HCT116 (cell line): ENCODE results near the gene CD200. TPM values are rescaled to one million over a fixed set of nuclear protein-coding genes. Genes with fewer than 3 reads are reported as not detected.

ENCODE experiments used
- ATAC-seq: fragments of 200-7000 bp; cut with Tn5 transposase; 2 replicates; pipeline ENCODE4 v1.9.1; 2020; ENCODE audit warnings: mild to moderate bottlenecking, moderate library complexity
- BruUV-seq: library from RNA; stranded (reverse); fragments of 400-500 nt; replicated peaks from 2 replicates; lab custom pipeline; 2021; lab: Mats Ljungman, UMichigan
- CTCF ChIA-PET: fragments of 300-600 bp; sonication (Branson Sonifier 250); formaldehyde crosslinking; loops from one replicate; lab custom pipeline; 2021; ENCODE audit warnings: antibody characterized with exemption; lab: Charles Lee
- POLR2A ChIA-PET: fragments of 300-600, 350-600 bp; sonication (Branson Sonifier 250); formaldehyde crosslinking; loops from one replicate; lab custom pipeline; 2021; ENCODE audit warnings: antibody characterized with exemption; lab: Charles Lee
- RAD21 ChIA-PET, 2 experiments: fragments of 300-600 bp; sonication (Branson Sonifier 250); formaldehyde crosslinking; loops; one replicate each; lab custom pipeline; 2023; ENCODE audit warnings: low total read pairs in 2 of 2; ENCODE audit not compliant: uncharacterized antibody in 2 of 2, unreplicated experiment in 2 of 2, low non-redundant PET in 1 of 2; lab: Charles Lee
- DNase-seq: peaks from one replicate; pipeline ENCODE4 v3.0.0-alpha.2; 2010; ENCODE audit warnings: low read depth, low spot score
- H2AFZ ChIP-seq: fragments of 200-600 bp; shearing (Covaris generic), sonication (generic); 2 replicates; pipeline ENCODE4 v1.6.1; 2017; ENCODE audit warnings: low read depth, mixed run types, mixed read lengths, antibody characterized with exemption, low read length; ENCODE audit not compliant: poor library complexity, severe bottlenecking
- H3K27ac ChIP-seq: 2 replicates; pipeline ENCODE4 v1.5.1; 2012; ENCODE audit warnings: low read depth, low read length
- H3K27me3 ChIP-seq: fragments of 200-600 bp; sonication (generic); 2 replicates; pipeline ENCODE4 v1.6.1; 2016; ENCODE audit warnings: mixed run types, low read length, mixed read lengths; ENCODE audit not compliant: insufficient read depth
- H3K36me3 ChIP-seq, 2 experiments: fragments of 200-500 bp in 1 of 2; fragments of 200-600 bp in 1 of 2; sonication (Bioruptor generic) in 1 of 2; sonication (generic) in 1 of 2; 2 replicates each; pipeline versions ENCODE4 v1.5.1 to v1.6.1; 2014 to 2016; ENCODE audit warnings: low read length in 2 of 2, inconsistent platforms in 1 of 2, mixed read lengths in 1 of 2, mixed run types in 1 of 2; ENCODE audit not compliant: insufficient read depth in 2 of 2, control insufficient read depth in 1 of 2
- H3K4me1 ChIP-seq, 2 experiments: fragments of 200-600 bp in 1 of 2; sonication (generic) in 1 of 2; 2 replicates each; pipeline versions ENCODE4 v1.5.1 to v1.6.1; 2012 to 2017; ENCODE audit warnings: low read length in 2 of 2, inconsistent platforms in 1 of 2, mild to moderate bottlenecking in 1 of 2, mixed read lengths in 1 of 2, mixed run types in 1 of 2, moderate library complexity in 1 of 2; ENCODE audit not compliant: insufficient read depth in 2 of 2, control insufficient read depth in 1 of 2
- H3K4me2 ChIP-seq: fragments of 200-600 bp; sonication (generic); 2 replicates; pipeline ENCODE4 v1.6.1; 2017; ENCODE audit warnings: mixed run types, low read length, mixed read lengths
- H3K4me3 ChIP-seq, 2 experiments: fragments of 200-600 bp in 1 of 2; sonication (generic) in 1 of 2; replicated peaks in 1 of 2; 2 replicates each; pipeline ENCODE4 v1.5.1; 2011 to 2016; ENCODE audit warnings: low read length in 2 of 2, control low read depth in 1 of 2, low read depth in 1 of 2, mild to moderate bottlenecking in 1 of 2, mixed read lengths in 1 of 2, mixed run types in 1 of 2
- H3K79me2 ChIP-seq: fragments of 200-600 bp; sonication (generic); 2 replicates; pipeline ENCODE4 v1.6.1; 2017; ENCODE audit warnings: mild to moderate bottlenecking, mixed run types, low read length, moderate library complexity, mixed read lengths; ENCODE audit not compliant: insufficient read depth
- H3K9ac ChIP-seq: fragments of 200-600 bp; sonication (generic); 2 replicates; pipeline ENCODE4 v1.6.1; 2016; ENCODE audit warnings: low read length, mixed read lengths
- H3K9me2 ChIP-seq: fragments of 200-600 bp; sonication (generic), shearing (Covaris generic); 2 replicates; pipeline ENCODE4 v1.6.1; 2017; ENCODE audit warnings: mixed run types, mild to moderate bottlenecking, moderate library complexity; ENCODE audit not compliant: insufficient read depth
- H3K9me3 ChIP-seq, 2 experiments: fragments of 200-500 bp in 1 of 2; fragments of 200-600 bp in 1 of 2; sonication (Bioruptor generic) in 1 of 2; sonication (generic) in 1 of 2; 2 replicates each; pipeline ENCODE4 v1.6.1; 2014 to 2017; ENCODE audit warnings: low read length in 2 of 2, mixed read lengths in 2 of 2, inconsistent platforms in 1 of 2, low read depth in 1 of 2, mild to moderate bottlenecking in 1 of 2, mixed run types in 1 of 2, moderate library complexity in 1 of 2; ENCODE audit not compliant: control insufficient read depth in 1 of 2, insufficient read depth in 1 of 2
- H4K20me1 ChIP-seq: fragments of 200-600 bp; sonication (generic), shearing (Covaris generic); 2 replicates; pipeline ENCODE4 v1.6.1; 2017; ENCODE audit warnings: mixed run types, mild to moderate bottlenecking, moderate library complexity; ENCODE audit not compliant: insufficient read depth
- CEBPB ChIP-seq: IDR thresholded peaks from 2 replicates; pipeline ENCODE4 v1.6.1; 2012; ENCODE audit warnings: low read depth
- EGR1 ChIP-seq: IDR thresholded peaks from 2 replicates; pipeline ENCODE4 v1.6.1; 2012; ENCODE audit warnings: low read depth
- EZH2 ChIP-seq: fragments of 200-600 bp; sonication (generic); IDR thresholded peaks from 2 replicates; pipeline ENCODE4 v1.6.1; 2017; ENCODE audit warnings: antibody characterized with exemption, mixed run types
- EZH2phosphoT487 ChIP-seq: fragments of 200-600 bp; IDR thresholded peaks from 2 replicates; pipeline ENCODE4 v1.6.1; 2018; ENCODE audit warnings: antibody characterized with exemption, borderline replicate concordance
- FOSL1 ChIP-seq: IDR thresholded peaks from 2 replicates; pipeline ENCODE4 v1.6.1; 2012; ENCODE audit warnings: low read depth
- MAX ChIP-seq: IDR thresholded peaks from 2 replicates; pipeline ENCODE4 v1.6.1; 2012
- POLR2A ChIP-seq: IDR thresholded peaks from 2 replicates; pipeline ENCODE4 v1.7.0; 2011; ENCODE audit warnings: borderline replicate concordance; ENCODE audit not compliant: insufficient read depth, insufficient read length; ENCODE audit errors: extremely low read depth
- RAD21 ChIP-seq: IDR thresholded peaks from 2 replicates; pipeline ENCODE4 v1.6.1; 2012; ENCODE audit warnings: low read depth, mild to moderate bottlenecking
- SIN3A ChIP-seq: IDR thresholded peaks from 2 replicates; pipeline ENCODE4 v1.6.1; 2012; ENCODE audit warnings: low read depth
- SRF ChIP-seq: IDR thresholded peaks from 2 replicates; pipeline ENCODE4 v1.6.1; 2012; ENCODE audit warnings: low read depth
- TCF7L2 ChIP-seq: IDR thresholded peaks from 2 replicates; pipeline ENCODE4 v1.7.0; 2011; ENCODE audit warnings: borderline replicate concordance, inconsistent platforms; ENCODE audit not compliant: insufficient read depth, insufficient read length; ENCODE audit errors: extremely low read depth
- ZBTB33 ChIP-seq: IDR thresholded peaks from 2 replicates; pipeline ENCODE4 v1.6.1; 2011; ENCODE audit warnings: mild to moderate bottlenecking, low read length, moderate library complexity; ENCODE audit not compliant: insufficient replicate concordance; ENCODE audit errors: extremely low read depth
- ZFX ChIP-seq: fragments of 450-650 bp; IDR thresholded peaks from 2 replicates; pipeline ENCODE4 v1.6.1; 2017
- intact Hi-C: fragments of 100-400 bp; cut with micrococcal nuclease; formaldehyde crosslinking; loops from 2 replicates; pipeline ENCODE4 v1.10.0; 2022
- total RNA-seq: library from RNA; stranded (reverse); gene quantifications from one replicate; pipeline ENCODE4 v1.2.1, GENCODE V29; 2021; ENCODE audit not compliant: unreplicated experiment

CD200 gene
- total RNA-seq, 1 experiment from 2014 or later: not detected

GRCh38 chr3:112297714-112298113 is 35.2 kb upstream of the CD200 start:
- H3K9ac ChIP-seq: no peak overlapping the region
- H3K27me3 ChIP-seq: no peaks in the 10 kb centered on the region
- intact Hi-C loops: no loop called here
- H3K9me3 ChIP-seq: no peaks in the 10 kb centered on the region
- ChIA-PET POLR2A (no interaction called here), RAD21 (no interaction called here), CTCF (no interaction called here)
- no peak overlapping the region for H3K27ac ChIP-seq
- no TSS peak for BruUV-seq
- peak overlapping the region; percentile 30; the same call in 1 of the 2 replicates for H3K4me2 ChIP-seq
- H4K20me1 ChIP-seq: no peaks in the 10 kb centered on the region
- DNase-seq (no peak), ATAC-seq (no peak)
- H3K4me1 ChIP-seq: peaks cover 7 to 21% of the 10 kb centered on the region in 2 experiments
- H3K36me3 ChIP-seq: no peaks in the 10 kb centered on the region
- H2AFZ ChIP-seq: peak overlapping the region; percentile 83
- H3K9me2 ChIP-seq: no peaks in the 10 kb centered on the region
- TF ChIP-seq RAD21: no peak
- no peak for TF ChIP-seq SRF
- no peak for TF ChIP-seq EZH2
- TF ChIP-seq ZFX: no peak
- no peak for TF ChIP-seq EGR1
- TF ChIP-seq CEBPB: no peak
- TF ChIP-seq EZH2phosphoT487: no peak
- TF ChIP-seq POLR2A: no peak
- TF ChIP-seq SIN3A: no peak
- TF ChIP-seq FOSL1: no peak
- no peak for TF ChIP-seq ZBTB33
- no peak for TF ChIP-seq TCF7L2
- no peak for TF ChIP-seq MAX
- no peaks in the 10 kb centered on the region for H3K79me2 ChIP-seq
- H3K4me3 ChIP-seq: no peak overlapping the region; a peak in 1 of 4 replicates
